ENCODE results near the gene OR6S1.

- TF ChIP-seq BHLHE40 (IDR thresholded peaks at IDR 0.05; ENCODE audit: borderline replicate concordance in 1 of 2, low read depth in 2 of 2, low read length in 1 of 2) (0 out of 4 replicates have a peak, but pooled peaks of 1 of the 2 experiments have one; percentile 2), POLR2AphosphoS5 (IDR thresholded peaks at IDR 0.05; ENCODE audit: low read length) (no peak)
Observed at GRCh38 chr14:20609215-20610001, 32.1 kb downstream of the OR6S1 start.

All from GM12878 (cell line).